NCI-H524 (cell line): ENCODE results near the gene NUDT12.

Experiments
- DNase-seq, 2 experiments: peaks; one replicate each; lab custom pipeline; 2025; lab: John Stamatoyannopoulos, UW

NUDT12 gene

DNA sequence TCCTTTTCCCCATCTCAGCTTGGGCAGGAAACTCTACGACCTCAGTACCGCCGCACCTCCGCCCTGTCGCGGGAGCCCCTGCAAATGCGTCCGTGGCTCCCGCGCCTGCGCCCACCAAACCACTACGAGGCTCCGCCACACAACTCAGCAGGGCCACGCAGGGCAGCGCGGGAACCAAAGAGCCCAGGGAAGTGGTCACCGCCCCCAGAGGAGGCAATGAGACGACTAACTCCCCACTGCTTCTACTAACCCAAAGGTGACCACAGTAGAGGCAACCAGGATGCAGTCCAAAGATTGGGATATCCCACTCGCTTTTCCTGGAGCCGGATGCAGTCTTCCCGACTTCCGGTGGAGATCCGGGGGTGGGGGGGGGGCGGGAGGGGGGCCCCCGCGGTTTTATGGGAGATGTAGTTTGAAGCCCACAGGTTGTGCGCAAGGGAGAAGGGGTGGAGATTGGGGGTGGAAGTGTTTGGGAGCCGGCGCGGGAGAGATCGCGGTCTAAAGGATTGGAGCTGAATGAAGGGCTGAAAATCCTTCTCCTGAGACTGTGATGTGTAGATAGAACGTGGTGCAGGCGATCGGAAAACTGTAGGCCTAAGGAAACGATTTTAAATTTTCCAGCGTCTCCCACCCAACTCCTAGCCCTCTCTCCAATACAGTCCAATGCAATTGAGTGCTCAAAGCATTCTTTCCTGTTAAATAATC is at the start of gene NUDT12:
TSS of gene NUDT12 (minus strand) at position 337 of the 705 bp plus-strand sequence. CDS start 2,541 bp downstream, outside the sequence.
- peak; percentile 72 to 83 for DNase-seq

DNA sequence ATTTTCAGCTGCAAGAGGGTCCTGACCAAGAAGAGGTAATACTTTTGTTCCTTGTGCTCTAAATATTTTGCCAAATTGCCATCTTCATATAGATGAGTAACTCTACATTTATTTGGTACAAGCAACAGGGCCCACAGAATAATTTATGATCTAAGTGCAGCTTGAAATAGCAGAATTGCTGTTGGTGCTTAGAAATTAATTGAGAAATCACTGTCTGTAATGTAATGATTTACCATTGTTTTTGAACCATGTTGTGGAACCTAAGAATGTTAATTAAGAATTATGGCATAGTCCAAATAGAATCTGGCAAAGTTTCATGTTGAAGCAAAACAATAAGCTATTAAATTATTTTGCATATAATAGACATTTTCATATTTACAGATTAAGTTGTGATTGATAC is 44.8 kb upstream of the NUDT12 start:
- DNase-seq: no peak

DNA sequence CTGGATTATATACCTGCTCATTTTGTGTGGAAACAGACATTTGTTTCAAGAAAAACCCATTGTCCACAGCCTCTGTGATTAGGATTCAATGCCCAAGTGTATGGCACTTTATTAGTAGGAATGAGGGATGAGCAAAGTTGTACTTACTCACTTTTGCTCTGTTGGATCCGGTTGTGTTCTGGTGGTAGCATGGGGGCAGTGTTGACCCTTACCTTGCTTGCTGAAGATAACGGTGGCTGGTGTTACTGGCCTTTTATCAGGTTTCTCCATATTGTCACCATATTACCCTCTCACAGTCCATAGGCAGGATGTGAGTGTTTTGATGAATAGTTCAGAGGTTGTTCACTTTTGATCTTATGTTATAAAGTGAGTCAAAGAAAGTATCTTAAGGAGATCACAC is 42.7 kb upstream of the NUDT12 start:
- peak in 1 of 2 experiments; percentile 12 for DNase-seq

DNA sequence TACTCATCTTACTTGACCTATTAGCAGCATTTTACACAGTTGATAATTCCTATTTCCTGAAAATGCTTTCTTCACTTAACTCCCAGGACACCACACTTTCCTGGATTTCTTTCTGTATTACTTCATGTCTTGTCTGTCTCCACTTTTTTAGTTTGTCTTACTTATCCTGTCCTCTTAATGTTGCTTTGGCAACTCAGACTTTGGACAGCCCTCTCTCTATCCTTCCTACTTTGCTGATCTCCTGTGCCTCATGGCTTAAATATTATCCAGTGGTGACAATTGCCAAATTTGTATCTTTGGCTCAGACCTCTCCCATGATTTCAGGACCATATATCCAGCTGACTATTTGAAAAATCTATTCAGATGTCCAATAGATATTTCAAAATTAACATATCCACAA is 39.8 kb upstream of the NUDT12 start:
- no peak for DNase-seq

DNA sequence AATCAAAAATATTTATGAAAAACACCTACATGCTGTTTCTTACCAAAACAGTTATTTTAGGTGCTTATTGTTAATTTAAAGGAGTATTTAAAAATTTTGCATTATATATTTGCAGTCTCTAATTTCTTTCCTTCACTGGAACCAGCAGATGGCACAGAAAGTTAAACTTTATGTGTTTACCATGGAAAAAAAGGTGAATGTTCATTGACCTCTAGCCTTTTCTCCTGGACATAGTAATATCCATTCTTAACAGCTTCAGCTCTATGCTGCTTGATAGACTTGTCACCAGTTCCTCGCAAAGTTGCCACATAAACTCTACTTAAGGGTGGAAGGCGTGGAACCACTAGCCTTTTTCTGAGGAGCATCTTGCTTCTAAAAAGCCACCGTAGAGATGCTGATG is 38.7 kb upstream of the NUDT12 start:
- no peak for DNase-seq

DNA sequence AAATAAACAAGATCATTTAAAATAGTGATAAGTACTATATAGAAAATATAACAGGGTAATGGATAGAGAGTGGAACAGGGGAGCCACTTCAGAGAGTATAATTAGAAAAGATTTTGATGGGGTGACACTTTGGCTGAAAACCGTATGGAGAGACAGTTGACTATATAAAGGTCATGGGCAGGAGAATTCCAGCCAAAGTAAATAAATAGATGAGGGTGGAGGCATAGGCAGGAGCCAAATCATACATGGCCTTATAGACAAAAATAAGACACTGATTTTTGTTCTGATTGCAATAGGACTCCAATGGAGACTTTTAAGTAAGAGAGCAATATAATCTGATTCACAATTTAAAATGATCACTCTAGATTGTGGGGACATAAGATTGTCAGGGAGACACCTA is 37.5 kb upstream of the NUDT12 start:
- no peak for DNase-seq

DNA sequence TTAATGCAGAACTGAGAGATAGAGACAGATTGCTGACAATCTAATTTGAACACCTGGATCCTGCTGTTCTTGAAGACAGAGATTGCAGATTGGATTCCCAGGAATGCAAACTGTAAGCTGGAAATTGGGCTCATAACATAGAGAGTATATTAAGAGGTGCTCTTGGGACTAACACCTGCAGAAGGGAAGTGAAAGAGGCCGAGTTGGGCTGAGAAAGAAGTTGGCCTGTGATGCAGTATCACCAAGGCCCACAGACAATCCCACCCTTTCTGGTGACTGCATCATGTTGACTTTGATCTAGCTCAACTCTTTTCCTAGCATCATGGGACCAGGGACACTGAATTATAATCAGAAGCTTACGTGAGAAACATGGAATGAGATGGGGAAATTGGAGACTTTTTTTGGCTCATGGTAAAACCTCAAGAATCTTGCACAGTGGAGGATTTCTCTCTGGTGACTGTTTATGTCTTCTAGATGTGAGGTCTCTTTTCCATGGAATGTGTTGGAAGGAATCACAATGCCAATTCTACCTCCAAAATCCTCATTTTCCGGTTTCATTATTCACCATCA is 36.5 kb upstream of the NUDT12 start:
- no peak for DNase-seq

DNA sequence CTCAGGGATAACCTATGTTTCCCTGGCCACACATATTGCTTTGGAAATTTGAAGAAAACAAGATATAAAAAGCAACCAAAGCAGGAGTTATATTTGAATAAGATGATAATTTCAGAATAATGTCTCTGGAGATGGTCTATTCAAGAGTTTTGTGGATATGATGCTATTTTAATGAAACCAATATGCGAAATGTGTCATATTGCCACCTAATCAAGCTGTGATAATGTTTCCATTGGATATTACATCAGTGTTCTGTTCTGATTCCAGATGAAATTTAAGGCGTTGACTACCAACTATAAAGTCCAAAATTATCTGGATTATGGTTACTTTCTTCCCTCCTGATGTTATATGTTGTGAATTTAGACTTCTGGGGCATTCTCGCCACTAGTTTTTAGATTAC is 27.6 kb upstream of the NUDT12 start:
- no peak for DNase-seq

DNA sequence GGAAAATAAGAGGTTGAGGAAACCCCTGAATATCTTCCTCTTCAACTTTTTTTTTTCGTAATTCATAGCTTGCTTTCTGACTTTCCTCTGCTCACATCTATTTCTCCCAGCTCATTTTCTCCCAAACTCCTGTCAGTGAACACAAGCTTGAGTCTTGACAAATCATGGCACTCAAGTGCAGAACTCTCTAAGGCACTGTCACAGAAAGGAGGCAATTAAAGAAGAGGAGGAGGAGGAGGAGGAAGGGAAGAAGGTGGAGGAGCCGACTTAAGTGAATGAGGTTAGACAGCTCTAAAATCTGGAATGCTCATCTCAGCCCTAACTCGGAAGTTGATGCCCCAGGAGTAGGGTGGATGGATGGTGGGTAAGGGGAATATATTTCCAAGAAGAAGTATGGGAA is 27.2 kb upstream of the NUDT12 start:
- no peak for DNase-seq

DNA sequence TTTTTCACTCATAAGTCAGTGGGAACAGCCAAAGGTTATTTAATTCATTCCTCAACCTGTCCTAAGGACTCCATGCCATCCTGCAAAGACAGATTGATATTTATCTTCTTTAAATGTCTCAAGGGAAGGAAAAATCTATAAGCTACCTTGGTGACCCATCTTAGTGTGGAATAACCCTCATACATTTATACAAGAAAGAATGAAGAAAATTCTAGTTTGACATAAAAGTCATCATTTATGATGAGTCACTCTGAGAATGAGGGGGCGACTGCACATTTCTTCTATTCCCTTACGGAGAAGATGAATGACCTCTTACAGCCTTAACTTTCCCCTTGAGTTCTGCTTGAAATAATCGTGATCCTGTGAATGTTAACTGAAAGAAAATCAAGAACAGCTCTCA is 26.8 kb upstream of the NUDT12 start:
- no peak for DNase-seq

DNA sequence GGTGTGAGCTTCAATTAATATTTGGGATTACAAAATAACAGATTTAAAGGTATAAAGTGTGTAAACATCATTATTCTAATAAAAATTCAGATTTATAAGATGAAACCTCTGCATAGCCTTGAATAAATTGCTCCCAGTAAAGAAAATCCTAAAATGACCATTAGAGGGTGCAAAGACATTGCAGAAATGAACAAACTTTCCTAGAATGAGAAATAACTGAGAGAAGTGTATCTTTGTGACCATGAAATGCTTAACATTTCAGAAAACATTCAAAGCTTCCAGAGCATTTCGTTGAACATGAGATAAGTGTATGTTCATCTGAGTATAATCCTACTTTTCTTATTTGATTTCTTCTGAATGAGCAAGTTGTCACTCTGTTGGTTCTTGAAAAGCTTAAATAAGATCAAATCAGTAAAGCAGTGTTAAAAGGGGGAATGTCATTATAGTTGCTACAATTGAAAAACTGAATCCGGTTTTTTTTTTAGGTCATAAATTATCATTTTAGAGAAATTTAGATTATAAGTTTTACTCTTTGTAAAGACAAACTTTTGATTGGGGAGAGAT is 24.7 kb upstream of the NUDT12 start:
- DNase-seq: peak in 1 of 2 experiments; percentile 64

DNA sequence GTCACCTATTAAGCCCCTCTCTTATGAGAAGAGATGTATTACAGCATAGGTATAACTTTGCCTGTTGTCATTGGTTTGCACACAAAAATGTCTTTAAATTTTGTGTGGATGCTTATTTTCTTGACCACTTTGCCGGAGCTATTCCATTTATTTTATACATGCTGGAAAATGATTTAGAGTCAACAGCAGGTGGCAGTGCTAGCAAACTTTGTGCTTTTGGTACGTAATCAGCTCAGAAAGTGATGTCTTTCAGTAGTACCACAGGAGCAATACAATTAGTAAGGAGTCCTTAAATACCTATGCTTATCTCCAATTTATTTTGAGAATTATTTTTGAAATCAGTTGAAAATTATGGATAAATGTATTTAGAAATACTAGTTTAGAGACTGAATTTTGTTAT is 19.8 kb upstream of the NUDT12 start:
- peak; percentile 39 to 66 for DNase-seq

DNA sequence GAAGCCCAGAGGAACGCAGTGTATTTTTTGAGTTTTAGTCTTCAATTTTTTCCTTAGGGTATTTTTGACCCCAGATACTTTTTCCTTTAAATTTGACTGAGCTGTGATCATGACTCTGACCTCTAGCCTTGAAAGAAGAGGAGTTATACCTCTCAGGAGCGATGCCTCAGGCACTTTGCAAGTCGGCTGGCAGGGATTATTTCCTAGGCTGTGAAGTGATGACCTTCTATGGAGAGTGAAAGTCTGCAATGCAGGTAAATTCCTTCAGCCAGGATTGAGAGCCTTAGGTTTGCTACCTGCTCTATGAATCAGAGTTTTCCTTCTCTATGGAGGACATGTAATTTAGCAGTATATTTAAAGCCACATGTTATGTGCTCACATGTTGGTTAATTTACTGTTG is 10.8 kb upstream of the NUDT12 start:
- DNase-seq: no peak

DNA sequence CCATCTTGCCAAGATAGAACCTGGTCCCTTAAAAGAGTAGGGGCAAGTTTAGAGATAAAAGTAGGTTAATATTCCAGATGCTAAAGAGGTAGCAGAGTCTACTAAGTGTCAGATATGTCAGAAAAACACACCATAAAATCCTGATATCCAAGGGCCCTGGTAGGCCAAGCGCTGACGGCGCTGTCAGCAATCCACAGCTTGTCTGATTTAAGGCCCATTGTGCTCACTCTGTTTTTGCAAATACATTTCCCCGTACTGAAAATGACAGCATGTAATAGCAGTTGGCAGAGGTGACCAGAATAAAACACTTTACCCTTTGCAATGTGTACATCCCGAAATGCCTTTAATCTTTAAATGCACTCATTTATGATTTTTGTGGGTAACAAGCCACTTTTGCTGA is 9.9 kb upstream of the NUDT12 start:
- no peak for DNase-seq

DNA sequence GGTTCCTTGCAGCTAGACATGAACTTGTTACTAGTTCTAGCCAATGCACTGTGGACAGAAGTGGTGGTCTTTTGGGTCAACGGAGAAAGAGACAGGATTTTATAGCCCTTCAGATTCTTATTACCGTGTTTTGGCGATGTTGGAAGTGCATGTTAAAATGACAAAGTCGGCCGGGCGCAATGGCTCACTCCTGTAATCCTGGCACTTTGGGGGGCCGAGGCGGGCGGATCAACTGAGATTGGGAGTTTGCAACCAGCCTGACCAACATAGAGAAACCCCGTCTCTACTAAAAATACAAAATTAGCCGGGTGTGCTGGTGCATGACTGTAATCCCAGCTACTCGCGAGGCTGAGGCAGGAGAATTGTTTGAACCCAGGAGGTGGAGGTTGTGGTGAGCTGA is 9.1 kb upstream of the NUDT12 start:
- no peak for DNase-seq

DNA sequence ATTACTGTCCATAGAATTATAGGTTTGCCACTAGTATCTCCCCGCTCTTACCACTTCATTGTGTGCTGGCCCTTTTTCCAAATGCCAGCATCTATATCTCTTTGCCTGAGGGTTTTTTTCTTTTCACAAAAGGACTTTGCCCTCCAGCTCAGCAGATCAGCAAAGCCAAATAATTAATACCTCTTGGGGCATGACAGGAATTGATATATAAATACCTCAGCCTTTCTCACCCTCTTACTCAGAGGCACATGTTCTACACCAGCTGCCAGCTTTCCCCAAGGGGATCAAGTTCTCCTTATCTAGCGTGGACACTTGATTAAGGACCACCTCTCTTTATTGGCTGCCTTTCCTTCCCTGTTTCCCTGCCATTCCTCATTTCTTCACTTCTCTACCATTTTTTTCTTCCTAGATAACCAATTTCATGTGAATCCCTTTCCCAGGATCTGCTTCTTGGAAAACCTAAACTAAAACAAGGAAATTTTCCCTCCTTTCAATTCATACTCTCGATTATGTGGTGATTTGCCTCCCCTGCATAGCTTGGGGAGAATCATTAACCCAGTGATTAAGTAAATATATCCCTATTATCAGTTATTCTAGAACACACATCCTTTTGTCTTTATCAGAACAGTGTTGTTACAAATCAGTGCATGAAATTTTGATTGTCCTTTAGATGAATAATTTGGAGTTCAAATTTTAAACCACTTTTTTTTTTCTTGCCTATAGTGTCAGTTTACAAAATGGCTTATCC is 6.9 kb upstream of the NUDT12 start:
- peak; percentile 71 to 88 for DNase-seq

DNA sequence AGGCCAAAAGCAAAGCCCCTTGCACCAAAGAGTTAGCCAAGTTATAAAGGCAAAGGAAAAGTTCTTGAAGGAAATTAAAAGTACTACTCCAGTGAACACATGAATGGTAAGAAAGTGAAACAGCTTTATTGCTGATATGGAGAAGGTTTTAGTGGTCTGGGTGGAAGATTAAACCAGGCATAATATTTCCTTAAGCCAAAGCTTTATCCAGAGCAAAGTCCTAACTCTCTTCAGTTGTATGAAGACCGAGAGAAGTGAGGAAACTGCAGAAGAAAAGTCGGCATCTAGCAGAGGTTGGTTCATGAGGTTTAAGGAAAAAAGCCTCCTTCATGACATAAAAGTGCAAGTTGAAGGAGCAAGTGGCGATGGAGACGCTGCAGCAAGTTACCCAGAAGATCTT is 3.1 kb upstream of the NUDT12 start:
- no peak for DNase-seq

DNA sequence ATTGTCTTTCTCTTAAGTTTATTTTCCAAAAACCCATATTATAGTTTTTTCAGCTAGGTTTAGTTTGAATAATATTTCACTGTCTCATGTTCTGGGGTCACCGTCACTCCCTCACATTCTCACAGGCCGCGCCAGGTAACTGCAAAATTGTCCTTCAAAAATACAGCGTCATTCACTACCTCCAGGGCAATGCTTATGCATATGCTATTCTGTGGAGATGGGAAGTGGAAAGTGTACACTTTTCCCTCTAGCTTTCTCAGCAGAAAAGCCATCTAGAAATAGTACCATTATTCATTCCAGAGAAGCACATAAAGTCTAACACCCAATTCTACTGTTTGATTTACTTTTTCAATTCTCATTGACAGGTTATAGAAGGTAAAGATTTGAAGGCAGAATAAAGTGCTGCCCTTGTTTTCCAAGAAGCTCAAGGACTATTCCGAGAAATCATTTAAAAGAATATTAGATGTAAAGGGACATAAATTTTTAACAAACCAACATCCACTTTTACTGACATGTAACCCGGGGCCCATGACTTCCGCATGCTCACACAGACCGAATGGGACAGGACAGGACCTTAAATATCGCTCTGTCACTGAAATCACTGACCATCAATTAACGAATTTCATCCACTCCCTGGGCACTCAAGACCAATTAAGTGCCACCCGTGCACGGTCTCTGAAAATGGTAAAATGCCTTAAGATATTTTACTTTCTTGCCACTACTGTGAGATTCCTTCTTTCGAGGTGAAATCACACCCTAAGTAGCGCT is 720 bp downstream of the NUDT12 start:
- no peak for DNase-seq

DNA sequence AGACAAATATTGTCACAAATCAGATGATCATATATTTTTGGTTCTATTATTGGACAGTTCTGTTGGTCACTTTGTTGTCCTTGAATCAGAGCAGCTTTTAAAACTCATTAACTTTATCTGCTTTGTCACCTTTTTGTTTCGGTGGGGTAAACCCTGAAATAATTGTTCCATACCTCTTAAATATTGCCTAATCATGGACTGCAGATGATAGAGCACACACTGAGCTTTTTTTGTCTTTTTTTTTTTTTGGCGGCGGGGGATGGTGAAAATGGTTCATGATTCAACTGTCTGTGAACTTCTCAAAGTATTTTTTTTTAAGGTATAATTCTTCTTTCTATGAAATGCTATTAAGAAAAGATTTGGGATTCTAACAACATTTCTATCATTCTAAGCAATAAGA is 1.8 kb downstream of the NUDT12 start:
- no peak for DNase-seq

DNA sequence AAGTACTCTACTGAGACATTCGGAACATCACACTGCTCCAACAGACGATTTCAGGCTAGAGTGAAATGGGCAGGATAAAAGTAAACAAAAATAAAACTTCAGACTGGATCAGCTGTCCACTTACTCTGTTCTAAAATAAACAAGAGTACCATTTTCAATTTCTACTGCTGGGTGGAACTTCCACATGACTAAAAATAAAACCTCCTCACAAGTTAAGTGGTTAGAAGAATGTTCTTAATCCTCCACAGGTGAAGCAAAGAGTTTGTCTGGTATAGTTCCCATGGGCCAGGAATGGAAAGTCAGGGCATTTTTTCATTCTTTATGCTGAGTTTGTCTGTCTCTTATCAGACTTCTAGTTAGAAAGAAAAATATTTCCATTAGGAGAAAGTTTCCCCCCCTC is 15.7 kb downstream of the NUDT12 start:
- DNase-seq: no peak

DNA sequence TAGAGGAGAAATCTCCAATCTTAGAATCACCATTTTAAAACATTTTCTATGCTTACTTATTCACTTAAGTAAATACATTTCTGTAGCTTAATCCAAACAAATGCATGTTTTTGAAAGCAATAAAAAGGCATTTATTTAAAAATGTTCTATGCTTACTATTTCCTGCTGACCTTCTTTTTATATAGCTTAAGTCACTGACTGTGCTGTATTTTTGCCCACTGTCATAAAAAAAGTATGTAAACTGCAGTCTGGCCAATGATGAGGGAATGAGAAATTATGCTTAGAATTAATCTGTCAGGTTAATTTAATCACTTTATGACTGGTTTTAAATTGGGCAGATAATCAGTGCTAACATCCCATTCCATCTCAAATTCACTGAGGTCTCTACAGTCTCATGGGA is 20.1 kb downstream of the NUDT12 start:
- no peak for DNase-seq

DNA sequence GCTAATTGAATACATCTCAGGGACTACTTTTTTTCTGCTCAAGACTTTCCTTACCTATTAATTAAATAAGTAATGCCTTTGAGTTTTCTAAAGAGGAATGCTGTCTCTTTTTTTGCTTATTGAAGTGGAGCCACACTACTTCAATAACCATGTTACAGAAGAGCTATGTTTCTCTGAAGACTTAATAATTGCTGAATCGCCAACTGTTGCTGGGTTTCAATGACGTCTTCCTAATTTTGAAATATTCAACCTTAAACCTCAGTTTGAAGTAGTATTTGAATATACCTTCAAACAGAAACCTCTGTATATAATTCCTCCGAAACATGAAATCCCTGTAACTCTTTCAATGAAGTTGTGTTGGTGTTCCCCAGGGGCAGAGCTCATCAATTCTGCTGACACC is 21.0 kb downstream of the NUDT12 start:
- no peak for DNase-seq
